Effector memory CD4-positive, alpha-beta T cell (primary cell): ENCODE data around the gene FAAP100.

Source experiments
- DNase-seq, 3 donors: peaks; one replicate each; pipeline ENCODE4 v3.0.0-alpha.2; 2020
- H3K27ac ChIP-seq: 2 replicates; pipeline ENCODE4 v1.7.0; 2013; ENCODE audit warnings: mild to moderate bottlenecking, low read length, moderate library complexity; ENCODE audit not compliant: insufficient read depth, poor library complexity, severe bottlenecking
- H3K27me3 ChIP-seq: replicated peaks from 2 replicates; pipeline ENCODE4 v1.7.0; 2013; ENCODE audit warnings: mild to moderate bottlenecking, low read length; ENCODE audit not compliant: insufficient read depth, control insufficient read depth, poor library complexity, severe bottlenecking
- H3K36me3 ChIP-seq: 2 replicates; pipeline ENCODE4 v1.7.0; 2013; ENCODE audit warnings: mild to moderate bottlenecking, low read length, moderate library complexity; ENCODE audit not compliant: control insufficient read depth, insufficient read depth
- H3K4me1 ChIP-seq: 2 replicates; pipeline ENCODE4 v1.7.0; 2013; ENCODE audit warnings: low read length, mild to moderate bottlenecking; ENCODE audit not compliant: control insufficient read depth, insufficient read depth, poor library complexity, severe bottlenecking
- H3K4me3 ChIP-seq: 2 replicates; pipeline ENCODE4 v1.7.0; 2013; ENCODE audit warnings: low read length, low read depth, mild to moderate bottlenecking; ENCODE audit not compliant: insufficient read depth, poor library complexity, severe bottlenecking
- H3K9me3 ChIP-seq: 2 replicates; pipeline ENCODE4 v1.7.0; 2013; ENCODE audit warnings: mild to moderate bottlenecking, low read length, moderate library complexity; ENCODE audit not compliant: control insufficient read depth

FAAP100 gene

GRCh38 chr17:81556175-81556691, 4.1 kb upstream of the FAAP100 start:
- DNase-seq = no peak
- no peak overlapping the region for H3K27ac ChIP-seq

GRCh38 chr17:81553616-81554181, 1.5 kb upstream of the FAAP100 start:
- peaks cover 8% of the 10 kb centered on the region for H3K36me3 ChIP-seq
- no peak for DNase-seq
- H3K4me1 ChIP-seq = peaks cover 18% of the 10 kb centered on the region

More at GRCh38 chr17:81556175-81556691, 4.1 kb upstream of the FAAP100 start:
- Histone ChIP-seq H3K27me3 (no peaks in the 10 kb centered on the region), H3K4me1 (peaks cover 13% of the 10 kb centered on the region), H3K9me3 (no peaks in the 10 kb centered on the region), H3K4me3 (no peak overlapping the region), H3K36me3 (peaks cover 17% of the 10 kb centered on the region)

DNA sequence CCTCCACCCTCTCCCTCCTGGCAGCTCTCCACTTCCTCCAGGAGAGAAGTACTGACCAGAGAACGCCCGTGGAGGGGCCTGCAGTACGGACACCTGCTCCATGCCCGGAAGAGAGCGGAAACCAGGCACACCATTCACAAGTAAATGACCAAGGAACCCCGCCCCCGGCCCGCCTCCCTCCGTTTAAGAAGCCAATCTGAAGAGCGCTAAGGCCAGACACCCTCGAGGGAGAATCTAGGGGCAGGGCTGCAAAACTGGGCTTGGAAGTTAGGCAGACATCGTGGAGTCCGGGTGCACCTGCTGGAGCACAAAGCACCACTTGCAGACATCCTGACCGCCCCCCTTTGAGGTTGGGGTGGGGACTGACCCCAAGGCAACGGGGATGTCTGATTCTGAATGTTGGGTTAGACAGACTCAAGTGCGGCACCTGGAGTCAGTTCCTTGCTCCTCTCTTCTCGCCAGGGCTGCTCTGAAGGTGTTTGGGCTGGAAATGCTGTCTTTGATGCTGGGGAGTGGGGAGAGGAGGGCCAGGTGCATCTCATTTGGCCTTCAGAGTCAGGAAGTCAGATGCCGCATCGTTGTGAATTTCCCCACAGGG, 964 bp upstream of the FAAP100 start:
- Histone ChIP-seq H3K4me3 (peak overlapping the region; percentile 95), H3K36me3 (peaks cover 8% of the 10 kb centered on the region), H3K9me3 (no peaks in the 10 kb centered on the region), H3K27ac (peak overlapping the region; percentile 76), H3K27me3 (no peaks in the 10 kb centered on the region), H3K4me1 (peaks cover 18% of the 10 kb centered on the region)
- DNase-seq = peak; percentile 63 to 74 (median 72)

More at GRCh38 chr17:81553616-81554181, 1.5 kb upstream of the FAAP100 start:
- Histone ChIP-seq H3K9me3 (no peaks in the 10 kb centered on the region), H3K27ac (peak overlapping the region; percentile 76), H3K4me3 (peak overlapping the region; percentile 95), H3K27me3 (no peaks in the 10 kb centered on the region)

- Histone ChIP-seq H3K36me3 (peaks cover 22% of the 10 kb centered on the region), H3K27ac (peak overlapping the region; percentile 76), H3K9me3 (no peaks in the 10 kb centered on the region), H3K4me1 (peaks cover 18% of the 10 kb centered on the region), H3K27me3 (no peaks in the 10 kb centered on the region), H3K4me3 (peak overlapping the region; percentile 95)
- no peak for DNase-seq
Measured at GRCh38 chr17:81551458-81552243, 502 bp downstream of the FAAP100 start.

DNA sequence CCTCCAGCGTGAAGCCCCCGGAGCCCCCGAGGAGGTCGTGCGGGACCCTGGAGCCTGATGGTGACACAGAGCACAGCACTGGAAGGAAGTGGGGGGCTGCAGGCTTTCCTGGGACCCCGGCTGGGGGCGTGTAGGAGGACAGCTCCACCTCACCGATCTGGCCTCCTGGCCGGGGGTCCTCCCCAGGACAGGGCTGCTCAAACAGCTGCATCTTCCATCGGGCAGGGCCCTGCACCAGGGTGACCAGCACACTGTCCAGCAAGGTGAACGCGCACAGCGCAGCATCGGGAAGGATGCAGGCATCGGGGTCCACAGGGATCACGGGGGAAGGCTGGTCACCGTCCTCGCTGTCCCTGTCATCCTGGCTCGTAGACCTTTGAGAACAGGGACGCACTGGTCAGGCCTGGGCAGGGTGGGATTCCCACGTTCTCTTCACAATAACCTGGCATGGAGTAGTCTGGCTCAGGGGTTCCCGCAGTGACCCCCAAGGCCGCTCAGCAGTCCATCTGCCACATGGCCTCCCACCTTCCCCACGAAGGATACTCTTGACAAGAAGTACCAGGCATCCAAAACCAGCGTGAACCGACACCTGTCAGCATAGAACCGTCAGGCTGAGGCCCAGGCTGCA, 1.2 kb downstream of the FAAP100 start:
- Histone ChIP-seq H3K4me1 (peaks cover 18% of the 10 kb centered on the region), H3K9me3 (no peaks in the 10 kb centered on the region), H3K27ac (no peak overlapping the region), H3K27me3 (no peaks in the 10 kb centered on the region), H3K4me3 (peak overlapping the region; percentile 95), H3K36me3 (peaks cover 29% of the 10 kb centered on the region)
- no peak for DNase-seq

- no peak overlapping the region for H3K27ac ChIP-seq
- no peak overlapping the region for H3K4me3 ChIP-seq
Measured at GRCh38 chr17:81550285-81550684, 1.9 kb downstream of the FAAP100 start.

DNA sequence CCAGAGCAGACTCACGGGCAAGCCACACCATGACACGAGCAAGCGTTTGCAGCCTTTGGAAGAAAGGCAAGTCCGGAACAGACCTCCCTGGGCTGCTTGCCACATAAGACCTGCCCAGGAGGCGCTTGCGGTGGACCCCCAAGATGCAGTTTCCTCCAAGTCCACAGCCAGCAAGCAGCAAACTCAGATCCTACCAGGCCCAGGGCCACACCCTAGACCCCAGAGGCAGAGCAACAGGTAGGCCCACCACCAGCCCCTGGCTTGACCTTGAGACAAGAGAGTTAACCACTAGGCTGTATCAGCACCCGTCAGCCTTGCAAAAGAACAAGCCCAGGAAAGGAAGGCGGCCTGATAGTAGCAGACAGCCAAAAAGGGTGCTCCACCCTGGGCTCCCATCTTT, 2.3 kb downstream of the FAAP100 start:
- H3K36me3 ChIP-seq = peaks cover 36% of the 10 kb centered on the region
- DNase-seq = no peak
- no peak overlapping the region for H3K27ac ChIP-seq
- H3K27me3 ChIP-seq = no peaks in the 10 kb centered on the region
- peaks cover 18% of the 10 kb centered on the region for H3K4me1 ChIP-seq
- H3K9me3 ChIP-seq = no peaks in the 10 kb centered on the region
- H3K4me3 ChIP-seq = no peak overlapping the region

More at GRCh38 chr17:81550285-81550684, 1.9 kb downstream of the FAAP100 start:
- no peak for DNase-seq
- peaks cover 18% of the 10 kb centered on the region for H3K4me1 ChIP-seq
- H3K9me3 ChIP-seq = no peaks in the 10 kb centered on the region
- H3K27me3 ChIP-seq = no peaks in the 10 kb centered on the region
- H3K36me3 ChIP-seq = peaks cover 35% of the 10 kb centered on the region

DNA sequence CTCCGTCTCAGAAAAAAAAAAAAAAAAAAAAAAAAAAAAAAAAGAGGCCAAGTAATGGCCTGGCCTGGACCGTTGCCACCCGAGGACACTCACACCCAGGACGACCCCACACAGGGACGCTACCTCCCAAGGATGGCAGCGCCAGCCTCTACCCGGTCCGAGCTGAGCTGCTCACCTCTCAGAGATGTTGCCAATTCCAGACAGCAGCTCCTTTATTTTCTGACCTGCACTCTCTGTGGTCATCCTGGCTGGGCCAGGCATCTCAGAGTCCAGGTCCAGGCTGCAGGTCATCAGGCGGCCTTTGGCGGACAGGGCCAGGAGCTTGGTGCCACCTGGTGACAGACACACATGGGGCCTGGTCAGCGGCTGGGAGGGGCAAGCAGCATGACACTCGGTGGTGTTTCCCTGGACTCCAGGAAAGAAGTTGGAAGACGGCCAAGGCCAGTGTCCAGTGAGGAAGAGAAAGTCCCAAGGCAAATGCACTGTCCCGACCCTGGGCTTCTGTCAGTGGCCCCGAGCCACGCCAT, 3.1 kb downstream of the FAAP100 start:
- H3K27ac ChIP-seq = no peak overlapping the region
- no peak overlapping the region for H3K4me3 ChIP-seq
- no peaks in the 10 kb centered on the region for H3K9me3 ChIP-seq
- no peak for DNase-seq
- H3K36me3 ChIP-seq = peaks cover 40% of the 10 kb centered on the region
- peaks cover 17% of the 10 kb centered on the region for H3K4me1 ChIP-seq
- no peaks in the 10 kb centered on the region for H3K27me3 ChIP-seq

GRCh38 chr17:81547614-81547982, 4.6 kb downstream of the FAAP100 start:
- H3K4me3 ChIP-seq = no peak overlapping the region
- H3K36me3 ChIP-seq = peaks cover 55% of the 10 kb centered on the region
- no peaks in the 10 kb centered on the region for H3K9me3 ChIP-seq
- H3K27me3 ChIP-seq = no peaks in the 10 kb centered on the region
- no peak for DNase-seq
- no peak overlapping the region for H3K27ac ChIP-seq
- peaks cover 9% of the 10 kb centered on the region for H3K4me1 ChIP-seq
